Brain microvascular endothelial cell (primary cell): ENCODE results near the gene LTF.

Experiments used
- DNase-seq: peaks from one replicate; pipeline ENCODE4 v3.0.0-alpha.2; 2020
- H3K27ac ChIP-seq: fragments of 250-450 bp; sonication (Bioruptor Pico); 2 replicates; pipeline ENCODE4 v1.5.1; 2020; ENCODE audit warnings: mild to moderate bottlenecking, moderate library complexity
- H3K27me3 ChIP-seq: fragments of 250-450 bp; sonication (Bioruptor Pico); replicated peaks from 2 replicates; pipeline ENCODE4 v1.5.1; 2020; ENCODE audit warnings: mild to moderate bottlenecking
- H3K36me3 ChIP-seq: fragments of 250-450 bp; sonication (Bioruptor Pico); replicated peaks from 2 replicates; pipeline ENCODE4 v1.5.1; 2020; ENCODE audit warnings: mild to moderate bottlenecking
- H3K4me3 ChIP-seq: 2 replicates; pipeline ENCODE4 v1.5.1; 2011; ENCODE audit warnings: low read depth, mild to moderate bottlenecking, control low read depth, low read length, moderate library complexity
- CTCF ChIP-seq: IDR thresholded peaks from 2 replicates; pipeline ENCODE4 v1.5.1; 2011; ENCODE audit warnings: low read depth, mild to moderate bottlenecking, moderate library complexity, low read length, control low read depth, inconsistent platforms; ENCODE audit errors: missing control alignments
- in situ Hi-C: cut with HindIII; loops from 2 replicates; pipeline ENCODE4 v1.10.0; 2017; ENCODE audit warnings: low sequenced_read_pairs, low pct_ligation_motif_present

The LTF gene

GRCh38 chr3:46469680-46470357 is 5.1 kb upstream of the LTF start:
- H3K4me3 ChIP-seq: no peak overlapping the region
- no peak overlapping the region for H3K27ac ChIP-seq
- H3K36me3 ChIP-seq: no peaks in the 10 kb centered on the region
- peaks cover 33% of the 10 kb centered on the region for H3K27me3 ChIP-seq
- in situ Hi-C loops: no loop called here
- DNase-seq: no peak
- no peak for TF ChIP-seq CTCF

DNA sequence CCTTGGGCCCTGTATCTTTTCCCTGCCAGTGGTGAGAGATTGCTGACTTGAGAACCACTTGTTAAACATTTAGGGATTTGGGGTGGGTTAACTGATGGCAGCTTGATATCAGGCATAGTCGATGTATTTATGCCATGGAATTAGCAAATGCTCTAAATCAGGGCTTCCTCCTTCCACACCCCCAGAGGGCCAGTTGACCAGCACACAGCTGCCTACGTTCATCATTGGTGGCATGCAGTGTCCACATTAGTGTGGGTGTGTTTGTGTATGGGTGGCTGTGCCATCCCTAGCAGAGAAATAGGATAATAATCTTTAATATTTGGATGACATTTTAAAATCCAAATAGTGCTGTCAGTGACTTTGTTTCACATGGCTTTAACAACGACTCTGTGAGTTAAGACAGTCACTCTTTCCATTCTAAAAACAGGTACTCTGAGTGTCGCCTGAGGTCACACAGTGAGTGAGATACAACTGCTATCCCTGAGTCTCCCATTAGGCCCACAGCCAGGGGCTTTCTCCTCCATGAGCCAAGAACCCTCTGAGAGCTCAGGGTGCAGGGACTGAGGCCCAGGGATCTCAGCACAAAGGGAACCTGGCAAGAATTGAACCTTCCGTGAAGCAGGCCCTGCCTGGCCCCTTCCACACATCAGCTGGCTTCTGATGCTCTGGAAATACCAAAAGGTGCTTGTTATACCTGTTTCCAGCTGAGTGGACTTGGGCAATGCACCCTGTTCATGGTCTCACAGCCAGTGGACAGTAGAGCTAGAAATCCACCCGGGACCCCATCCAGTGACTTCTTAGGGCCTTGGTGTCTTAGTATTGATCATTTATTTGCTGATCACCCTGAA is 4.3 kb upstream of the LTF start:
- Histone ChIP-seq H3K27ac (no peak overlapping the region), H3K36me3 (no peaks in the 10 kb centered on the region), H3K4me3 (no peak overlapping the region), H3K27me3 (peaks cover 41% of the 10 kb centered on the region)
- DNase-seq: no peak
- in situ Hi-C loops: no loop called here
- no peak for TF ChIP-seq CTCF

DNA sequence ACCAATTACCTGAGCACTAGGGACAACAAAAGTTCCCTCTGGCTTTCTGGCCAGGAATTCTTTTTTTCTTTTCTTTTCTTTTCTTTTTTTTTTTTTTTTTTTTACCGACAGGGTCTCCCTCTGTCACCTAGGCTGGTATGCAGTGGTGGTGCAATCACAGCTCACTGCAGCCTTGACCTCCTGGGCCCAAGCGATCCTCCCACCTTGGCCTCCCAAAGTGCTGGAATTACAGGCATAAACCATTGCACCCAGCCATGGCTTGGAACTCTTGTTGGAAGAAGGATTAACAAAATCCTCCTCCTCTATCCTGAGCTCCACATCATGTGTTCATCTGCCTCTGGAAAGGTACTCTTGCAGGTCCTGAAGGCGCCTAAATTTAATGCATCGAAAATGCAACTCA is 2.9 kb upstream of the LTF start:
- H3K27ac ChIP-seq: no peak overlapping the region
- peaks cover 49% of the 10 kb centered on the region for H3K27me3 ChIP-seq
- no peaks in the 10 kb centered on the region for H3K36me3 ChIP-seq
- in situ Hi-C loops: no loop called here
- TF ChIP-seq CTCF: no peak
- no peak for DNase-seq
- H3K4me3 ChIP-seq: no peak overlapping the region

DNA sequence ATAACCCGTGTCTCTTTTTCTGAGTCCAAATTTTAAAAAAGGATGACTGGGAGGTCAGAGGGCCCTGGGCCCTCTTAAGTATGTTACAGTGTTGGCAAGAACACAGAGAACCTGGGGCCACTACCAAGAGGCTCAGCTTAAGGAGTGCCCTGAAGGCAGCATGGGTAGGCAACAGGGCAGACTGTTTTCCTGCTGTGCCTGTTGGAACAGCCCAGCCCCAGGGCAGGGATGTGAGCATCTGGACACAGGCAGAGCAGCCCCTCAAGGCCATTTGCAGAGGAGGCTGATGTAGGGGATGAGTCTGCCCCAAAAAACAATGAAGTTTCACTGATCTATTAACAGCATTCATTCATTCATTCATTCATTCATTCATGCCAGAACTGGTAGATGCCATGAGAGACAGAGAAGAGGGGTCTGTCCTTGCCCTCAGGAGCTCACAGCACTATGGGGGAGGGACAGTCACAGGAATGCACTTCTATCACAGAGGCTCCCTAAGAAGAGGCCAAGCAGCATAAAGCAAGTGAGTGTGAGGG is 2.2 kb upstream of the LTF start:
- peaks cover 46% of the 10 kb centered on the region for H3K27me3 ChIP-seq
- TF ChIP-seq CTCF: no peak
- H3K4me3 ChIP-seq: no peak overlapping the region
- H3K27ac ChIP-seq: no peak overlapping the region
- DNase-seq: no peak
- H3K36me3 ChIP-seq: no peaks in the 10 kb centered on the region
- in situ Hi-C loops: no loop called here

DNA sequence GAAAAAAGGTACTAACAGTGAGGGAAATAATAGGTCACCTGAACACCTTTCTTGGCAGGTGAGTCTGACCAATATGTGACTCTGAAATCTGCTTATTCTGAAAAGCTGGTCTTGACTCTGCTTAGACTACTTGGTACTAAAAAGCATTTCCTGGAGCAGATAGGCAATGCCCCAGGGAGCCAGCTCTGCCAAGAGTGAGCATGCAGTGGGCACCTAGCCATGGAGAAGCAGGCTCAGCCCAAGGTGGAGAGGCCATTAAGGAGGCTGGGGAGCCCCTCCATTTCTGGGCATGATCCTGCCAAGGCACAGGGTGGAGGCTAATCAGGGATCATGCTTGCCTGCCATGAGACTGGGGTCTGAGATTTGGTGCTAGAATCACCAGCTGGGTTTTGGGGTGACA is 1.6 kb upstream of the LTF start:
- no peak overlapping the region for H3K4me3 ChIP-seq
- H3K27me3 ChIP-seq: peaks cover 42% of the 10 kb centered on the region
- H3K27ac ChIP-seq: no peak overlapping the region
- in situ Hi-C loops: no loop called here
- H3K36me3 ChIP-seq: no peaks in the 10 kb centered on the region
- no peak for DNase-seq
- TF ChIP-seq CTCF: no peak

DNA sequence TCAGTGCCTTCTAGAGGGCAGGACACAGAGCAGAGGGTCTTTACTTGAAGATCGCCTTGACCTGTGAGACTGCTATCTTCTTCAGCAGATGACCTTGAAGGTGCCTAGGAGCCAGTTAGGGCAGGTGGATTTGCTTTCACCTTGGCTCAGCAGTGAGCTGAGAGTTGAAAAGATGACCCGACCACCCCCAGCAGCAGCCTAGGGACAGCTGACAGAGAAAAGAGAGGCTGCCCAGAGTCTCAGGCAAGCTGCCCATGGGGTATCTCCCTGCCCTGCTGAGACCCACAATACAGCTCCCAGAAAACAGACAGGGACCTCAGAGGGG is 453 bp upstream of the LTF start:
- DNase-seq: no peak
- in situ Hi-C loops: no loop called here
- TF ChIP-seq CTCF: no peak
- Histone ChIP-seq H3K27me3 (peaks cover 34% of the 10 kb centered on the region), H3K27ac (no peak overlapping the region), H3K36me3 (no peaks in the 10 kb centered on the region), H3K4me3 (no peak overlapping the region)
